ENCODE data around the gene TMEM89.

DNA sequence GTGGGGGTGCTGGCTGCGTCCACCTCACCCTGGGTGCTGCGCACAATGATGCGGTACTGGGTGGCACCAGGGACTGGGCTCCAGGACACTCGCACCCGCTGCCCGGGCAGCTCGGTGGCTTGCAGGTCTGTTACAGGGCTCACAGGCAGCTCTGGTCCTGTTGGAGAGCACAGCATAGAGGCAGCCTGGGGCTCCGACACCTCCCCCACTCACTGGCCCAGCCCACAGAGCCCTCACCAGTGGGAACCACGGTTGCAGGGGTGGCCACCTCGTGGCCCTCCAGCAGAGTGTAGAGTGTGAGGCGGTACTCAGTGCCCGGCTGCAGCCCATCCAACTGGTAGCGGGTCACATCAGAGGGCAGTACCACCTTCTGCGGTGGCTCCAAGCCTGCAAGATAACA, 30.1 kb downstream of the TMEM89 start:
- no peak for TF ChIP-seq ZNF184 (tag by site-specific recombination; IDR thresholded peaks at IDR 0.05)
- TF ChIP-seq ZNF133 (tag by site-specific recombination; IDR thresholded peaks at IDR 0.05), result no peak
- no peak for TF ChIP-seq ZNF112 (tag by site-specific recombination; IDR thresholded peaks at IDR 0.05)
- TF ChIP-seq, protein P1, sequence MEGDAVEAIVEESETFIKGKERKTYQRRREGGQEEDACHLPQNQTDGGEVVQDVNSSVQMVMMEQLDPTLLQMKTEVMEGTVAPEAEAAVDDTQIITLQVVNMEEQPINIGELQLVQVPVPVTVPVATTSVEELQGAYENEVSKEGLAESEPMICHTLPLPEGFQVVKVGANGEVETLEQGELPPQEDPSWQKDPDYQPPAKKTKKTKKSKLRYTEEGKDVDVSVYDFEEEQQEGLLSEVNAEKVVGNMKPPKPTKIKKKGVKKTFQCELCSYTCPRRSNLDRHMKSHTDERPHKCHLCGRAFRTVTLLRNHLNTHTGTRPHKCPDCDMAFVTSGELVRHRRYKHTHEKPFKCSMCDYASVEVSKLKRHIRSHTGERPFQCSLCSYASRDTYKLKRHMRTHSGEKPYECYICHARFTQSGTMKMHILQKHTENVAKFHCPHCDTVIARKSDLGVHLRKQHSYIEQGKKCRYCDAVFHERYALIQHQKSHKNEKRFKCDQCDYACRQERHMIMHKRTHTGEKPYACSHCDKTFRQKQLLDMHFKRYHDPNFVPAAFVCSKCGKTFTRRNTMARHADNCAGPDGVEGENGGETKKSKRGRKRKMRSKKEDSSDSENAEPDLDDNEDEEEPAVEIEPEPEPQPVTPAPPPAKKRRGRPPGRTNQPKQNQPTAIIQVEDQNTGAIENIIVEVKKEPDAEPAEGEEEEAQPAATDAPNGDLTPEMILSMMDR (tag by site-specific recombination; IDR thresholded peaks at IDR 0.05), result no peak
- TF ChIP-seq, protein P2, sequence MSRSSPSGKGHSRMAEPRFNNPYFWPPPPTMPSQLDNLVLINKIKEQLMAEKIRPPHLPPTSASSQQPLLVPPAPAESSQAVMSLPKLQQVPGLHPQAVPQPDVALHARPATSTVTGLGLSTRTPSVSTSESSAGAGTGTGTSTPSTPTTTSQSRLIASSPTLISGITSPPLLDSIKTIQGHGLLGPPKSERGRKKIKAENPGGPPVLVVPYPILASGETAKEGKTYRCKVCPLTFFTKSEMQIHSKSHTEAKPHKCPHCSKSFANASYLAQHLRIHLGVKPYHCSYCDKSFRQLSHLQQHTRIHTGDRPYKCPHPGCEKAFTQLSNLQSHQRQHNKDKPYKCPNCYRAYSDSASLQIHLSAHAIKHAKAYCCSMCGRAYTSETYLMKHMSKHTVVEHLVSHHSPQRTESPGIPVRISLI (tag by site-specific recombination; IDR thresholded peaks at IDR 0.05), result no peak
- TF ChIP-seq, protein P3, sequence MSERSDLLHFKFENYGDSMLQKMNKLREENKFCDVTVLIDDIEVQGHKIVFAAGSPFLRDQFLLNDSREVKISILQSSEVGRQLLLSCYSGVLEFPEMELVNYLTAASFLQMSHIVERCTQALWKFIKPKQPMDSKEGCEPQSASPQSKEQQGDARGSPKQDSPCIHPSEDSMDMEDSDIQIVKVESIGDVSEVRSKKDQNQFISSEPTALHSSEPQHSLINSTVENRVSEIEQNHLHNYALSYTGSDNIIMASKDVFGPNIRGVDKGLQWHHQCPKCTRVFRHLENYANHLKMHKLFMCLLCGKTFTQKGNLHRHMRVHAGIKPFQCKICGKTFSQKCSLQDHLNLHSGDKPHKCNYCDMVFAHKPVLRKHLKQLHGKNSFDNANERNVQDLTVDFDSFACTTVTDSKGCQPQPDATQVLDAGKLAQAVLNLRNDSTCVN (tag by site-specific recombination; optimal IDR thresholded peaks at IDR 0.05), result no peak
- no peak for TF ChIP-seq ZNF843 (tag by site-specific recombination; IDR thresholded peaks at IDR 0.05)
- TF ChIP-seq ZNF211 (tag by site-specific recombination; IDR thresholded peaks at IDR 0.05; ENCODE audit: low read depth), result no peak
- TF ChIP-seq KLF16 (tag by site-specific recombination; IDR thresholded peaks at IDR 0.05), result no peak
- TF ChIP-seq KLF8 (tag by site-specific recombination; IDR thresholded peaks at IDR 0.05), result no peak
- no peak for TF ChIP-seq MEIS1 (CRISPR knock-in tag; IDR thresholded peaks at IDR 0.05; ENCODE audit: borderline replicate concordance)
- no peak for TF ChIP-seq ZNF660 (tag by site-specific recombination; IDR thresholded peaks at IDR 0.05)
- TF ChIP-seq ZNF19 (tag by site-specific recombination; IDR thresholded peaks at IDR 0.05; ENCODE audit: low read depth), result no peak

All from HEK293 (cell line).